ENCODE data around the gene NCMAP.

- no peak for TF ChIP-seq POLR2A (IDR thresholded peaks at IDR 0.05)
- TF ChIP-seq, protein P1, sequence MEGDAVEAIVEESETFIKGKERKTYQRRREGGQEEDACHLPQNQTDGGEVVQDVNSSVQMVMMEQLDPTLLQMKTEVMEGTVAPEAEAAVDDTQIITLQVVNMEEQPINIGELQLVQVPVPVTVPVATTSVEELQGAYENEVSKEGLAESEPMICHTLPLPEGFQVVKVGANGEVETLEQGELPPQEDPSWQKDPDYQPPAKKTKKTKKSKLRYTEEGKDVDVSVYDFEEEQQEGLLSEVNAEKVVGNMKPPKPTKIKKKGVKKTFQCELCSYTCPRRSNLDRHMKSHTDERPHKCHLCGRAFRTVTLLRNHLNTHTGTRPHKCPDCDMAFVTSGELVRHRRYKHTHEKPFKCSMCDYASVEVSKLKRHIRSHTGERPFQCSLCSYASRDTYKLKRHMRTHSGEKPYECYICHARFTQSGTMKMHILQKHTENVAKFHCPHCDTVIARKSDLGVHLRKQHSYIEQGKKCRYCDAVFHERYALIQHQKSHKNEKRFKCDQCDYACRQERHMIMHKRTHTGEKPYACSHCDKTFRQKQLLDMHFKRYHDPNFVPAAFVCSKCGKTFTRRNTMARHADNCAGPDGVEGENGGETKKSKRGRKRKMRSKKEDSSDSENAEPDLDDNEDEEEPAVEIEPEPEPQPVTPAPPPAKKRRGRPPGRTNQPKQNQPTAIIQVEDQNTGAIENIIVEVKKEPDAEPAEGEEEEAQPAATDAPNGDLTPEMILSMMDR (IDR thresholded peaks at IDR 0.05): no peak
Measured at GRCh38 chr1:24639881-24640280, 84.0 kb downstream of the NCMAP start.
